ENCODE data around the gene TWIST2. TPM values are rescaled to one million over a fixed set of nuclear protein-coding genes. Genes with fewer than 3 reads are reported as not detected.

TWIST2 gene
- total and polyA plus RNA-seq, 10 of the 15 experiments (the other 5 are each of a cell fraction or from before 2014, with no cell fraction given), result not detected

DNA sequence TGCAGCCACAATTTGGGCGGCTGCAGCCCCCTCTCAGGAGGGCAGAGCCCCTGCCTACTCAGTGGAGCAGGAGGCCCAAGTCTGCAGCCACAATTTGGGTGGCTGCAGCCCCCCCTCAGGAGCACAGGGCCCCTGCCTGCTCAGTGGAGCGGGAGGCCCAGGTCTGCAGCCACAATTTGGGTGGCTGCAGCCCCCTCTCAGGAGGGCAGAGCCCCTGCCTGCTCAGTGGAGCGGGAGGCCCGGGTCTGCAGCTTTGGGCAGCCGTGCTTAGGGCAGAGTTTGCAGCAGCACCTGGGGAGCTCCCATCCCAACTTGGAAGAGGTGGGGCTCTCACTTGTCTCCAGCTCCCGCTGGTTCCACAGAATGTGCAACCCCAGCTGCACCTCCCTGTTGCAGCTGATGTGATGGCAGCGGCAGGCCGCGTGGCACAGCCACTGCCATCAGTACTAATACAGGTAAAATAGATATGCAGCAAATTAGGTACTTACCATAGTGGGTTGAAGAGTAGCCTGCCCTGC lies 99.4 kb downstream of the TWIST2 start:
- Histone ChIP-seq H2AFZ (ENCODE audit: control insufficient read depth, low read depth, low read length) (no peak overlapping the region), H3K4me1 (ENCODE audit: control insufficient read depth, insufficient read depth, low read length) (no peaks in the 10 kb centered on the region), H3K4me3 (no peak overlapping the region), H3K4me2 (ENCODE audit: control insufficient read depth, insufficient read depth) (no peak overlapping the region), H3K9ac (ENCODE audit: control insufficient read depth, insufficient read depth, low read length) (no peak overlapping the region), H3K9me3 (replicated peaks; ENCODE audit: control insufficient read depth, insufficient read depth, low read length) (no peaks in the 10 kb centered on the region; the same call in 2 of the 3 replicates), H4K20me1 (ENCODE audit: control insufficient read depth, insufficient read depth) (no peaks in the 10 kb centered on the region), H3K27me3 (replicated peaks in 1 of 2; ENCODE audit: control insufficient read depth in 2 of 2, insufficient read depth in 2 of 2, low read length in 1 of 2) (no peaks in the 10 kb centered on the region; a peak in 3 of 4 replicates), H3K79me2 (ENCODE audit: control insufficient read depth, insufficient read depth, low read length) (no peaks in the 10 kb centered on the region), H3K36me3 (ENCODE audit: control insufficient read depth in 2 of 2, insufficient read depth in 2 of 2, low read length in 1 of 2) (no peaks in the 10 kb centered on the region), H3K27ac (ENCODE audit: control insufficient read depth, insufficient read depth) (no peak overlapping the region)
- 27% methylated on average over 9 of the region's 9 CpGs for WGBS (ENCODE audit: insufficient coverage, insufficient replicate concordance, low lambda C conversion rate, missing lambda C conversion rate)
- RAD21 ChIA-PET (ENCODE audit: unreplicated experiment), result no interaction called here
- DNase-seq (ENCODE audit: low read depth, low spot score) (no peak), ATAC-seq (no peak), FAIRE-seq (no peak)
- TF ChIP-seq E2F8 (IDR thresholded peaks at IDR 0.05; ENCODE audit: low read depth, partially characterized antibody) (no peak), BACH1 (IDR thresholded peaks at IDR 0.05; ENCODE audit: borderline replicate concordance) (no peak), MEF2B (IDR thresholded peaks at IDR 0.05; ENCODE audit: partially characterized antibody, poor library complexity, severe bottlenecking) (no peak), SUPT20H (IDR thresholded peaks at IDR 0.05; ENCODE audit: borderline replicate concordance, control insufficient read depth, low read depth, low read length) (no peak), SMAD1 (IDR thresholded peaks at IDR 0.05; ENCODE audit: low read depth, partially characterized antibody) (no peak), YY1 (IDR thresholded peaks at IDR 0.05; ENCODE audit: low read depth, low read length) (no peak), BCL11A (IDR thresholded peaks at IDR 0.05; ENCODE audit: low read depth, low read length) (no peak), HDAC2 (IDR thresholded peaks at IDR 0.05) (no peak), SMC3 (IDR thresholded peaks at IDR 0.05; ENCODE audit: borderline replicate concordance, low read length) (no peak), STAT1 (conservative IDR thresholded peaks at IDR 0.05) (no peak)
- intact Hi-C loops (cut with micrococcal nuclease; ENCODE audit: unreplicated experiment), result no loop called here
- POLR2A ChIA-PET, result no interaction called here
- CTCF ChIA-PET, result no interaction called here
- BruUV-seq (replicated peaks), result no TSS peak
- SMC1A ChIA-PET (ENCODE audit: uncharacterized antibody, unreplicated experiment), result no interaction called here
- in situ Hi-C loops (cut with MboI), result no loop called here
